IMR-90 (cell line): Measurements from ENCODE around the gene GSTA4. TPM values are rescaled to one million over a fixed set of nuclear protein-coding genes. Genes with fewer than 3 reads are reported as not detected.
A peak's percentile ranks its signal among the peaks of the same experiment; 100 is the strongest.

Experiments used
- ATAC-seq: fragments of 200-7000 bp; cut with Tn5 transposase; 2 replicates; pipeline ENCODE4 v1.9.1; 2020; ENCODE audit warnings: low read depth, mild to moderate bottlenecking, moderate library complexity
- BruUV-seq: library from RNA; stranded (reverse); fragments of 400-500 nt; replicated peaks from 2 replicates; lab custom pipeline; 2021; lab: Mats Ljungman, UMichigan
- CTCF ChIA-PET: fragments of 300-600 bp; formaldehyde crosslinking; extraction: SDS; loops from one replicate; lab custom pipeline; 2021; ENCODE audit warnings: antibody characterized with exemption; lab: Yijun Ruan, JAX
- POLR2A ChIA-PET: fragments of 300-600 bp; sonication (Branson Sonifier 250); formaldehyde crosslinking; loops from one replicate; lab custom pipeline; 2022; ENCODE audit warnings: antibody characterized with exemption; ENCODE audit not compliant: unreplicated experiment; lab: Charles Lee
- DNase-seq: peaks from one replicate; pipeline ENCODE4 v3.0.0; 2013
- H2AFZ ChIP-seq: replicated peaks from 2 replicates; pipeline ENCODE3; 2013; ENCODE audit warnings: low read length, mild to moderate bottlenecking; ENCODE audit not compliant: poor library complexity
- H2AK5ac ChIP-seq: 2 replicates; pipeline ENCODE4 v1.6.1; 2013; ENCODE audit warnings: low read depth, low read length, inconsistent platforms
- H2AK9ac ChIP-seq: replicated peaks from 2 replicates; pipeline ENCODE3; 2013; ENCODE audit warnings: mild to moderate bottlenecking, low read depth, low read length, moderate library complexity; ENCODE audit not compliant: poor library complexity
- H2BK120ac ChIP-seq: 2 replicates; pipeline ENCODE4 v1.6.1; 2013; ENCODE audit warnings: low read depth, low read length, inconsistent platforms
- H2BK15ac ChIP-seq: 3 replicates; pipeline ENCODE4 v1.6.1; 2013; ENCODE audit warnings: low read depth, low read length, inconsistent platforms
- H2BK20ac ChIP-seq: 2 replicates; pipeline ENCODE4 v1.6.1; 2013; ENCODE audit warnings: low read depth, mild to moderate bottlenecking, inconsistent platforms, low read length, moderate library complexity
- H2BK5ac ChIP-seq: 2 replicates; pipeline ENCODE4 v1.6.1; 2013; ENCODE audit warnings: mild to moderate bottlenecking, low read depth, low read length, inconsistent platforms; ENCODE audit not compliant: poor library complexity, severe bottlenecking
- H3K14ac ChIP-seq: replicated peaks from 2 replicates; pipeline ENCODE4 v1.6.1; 2013; ENCODE audit warnings: low read depth, low read length, inconsistent platforms
- H3K18ac ChIP-seq: 2 replicates; pipeline ENCODE4 v1.6.1; 2013; ENCODE audit warnings: low read depth, low read length, control low read depth
- H3K23ac ChIP-seq: 2 replicates; pipeline ENCODE4 v1.6.1; 2013; ENCODE audit warnings: low read depth, low read length, inconsistent platforms
- H3K27ac ChIP-seq: 2 replicates; pipeline ENCODE4 v1.5.1; 2013; ENCODE audit warnings: mild to moderate bottlenecking, control low read depth, low read length; ENCODE audit not compliant: insufficient read depth
- H3K27me3 ChIP-seq: 2 replicates; pipeline ENCODE4 v1.6.1; 2013; ENCODE audit warnings: low read length; ENCODE audit not compliant: control insufficient read depth, insufficient read depth
- H3K36me3 ChIP-seq: 2 replicates; pipeline ENCODE4 v1.6.1; 2013; ENCODE audit warnings: low read length, mixed read lengths; ENCODE audit not compliant: control insufficient read depth, insufficient read depth
- H3K4ac ChIP-seq: 2 replicates; pipeline ENCODE4 v1.6.1; 2013; ENCODE audit warnings: low read depth, low read length, inconsistent platforms
- H3K4me1 ChIP-seq: 2 replicates; pipeline ENCODE4 v1.6.1; 2013; ENCODE audit warnings: low read length, mixed read lengths; ENCODE audit not compliant: control insufficient read depth, insufficient read depth
- H3K4me2 ChIP-seq: 2 replicates; pipeline ENCODE4 v1.6.1; 2013; ENCODE audit warnings: low read depth, mild to moderate bottlenecking, control low read depth, low read length, moderate library complexity
- H3K4me3 ChIP-seq: 2 replicates; pipeline ENCODE4 v1.5.1; 2013; ENCODE audit warnings: low read depth, mild to moderate bottlenecking, control low read depth, low read length, moderate library complexity; ENCODE audit not compliant: insufficient read depth
- H3K56ac ChIP-seq: 2 replicates; pipeline ENCODE4 v1.6.1; 2013; ENCODE audit warnings: low read length, inconsistent platforms; ENCODE audit not compliant: insufficient read depth; ENCODE audit errors: extremely low read depth
- H3K79me1 ChIP-seq, 2 experiments: 2 replicates each; pipeline ENCODE4 v1.6.1; 2013; ENCODE audit warnings: low read length in 2 of 2, inconsistent platforms in 1 of 2, low read depth in 1 of 2
- H3K9ac ChIP-seq: 2 replicates; pipeline ENCODE4 v1.6.1; 2013; ENCODE audit warnings: low read depth, low read length, control low read depth
- H3K9me1 ChIP-seq: 2 replicates; pipeline ENCODE4 v1.6.1; 2013; ENCODE audit warnings: low read length, inconsistent platforms; ENCODE audit not compliant: insufficient read depth
- H3K9me3 ChIP-seq: 2 replicates; pipeline ENCODE4 v1.6.1; 2013; ENCODE audit warnings: low read length; ENCODE audit not compliant: control insufficient read depth, insufficient read depth
- H4K20me1 ChIP-seq: 2 replicates; pipeline ENCODE4 v1.6.1; 2013; ENCODE audit warnings: low read length, inconsistent platforms; ENCODE audit not compliant: insufficient read depth
- H4K5ac ChIP-seq: 2 replicates; pipeline ENCODE4 v1.6.1; 2013; ENCODE audit warnings: mild to moderate bottlenecking, low read depth, low read length, control low read depth
- H4K8ac ChIP-seq, 2 experiments: 2 replicates each; pipeline ENCODE4 v1.6.1; 2013; ENCODE audit warnings: low read depth in 2 of 2, low read length in 2 of 2, control low read depth in 1 of 2, inconsistent platforms in 1 of 2
- H4K91ac ChIP-seq: 2 replicates; pipeline ENCODE4 v1.6.1; 2013; ENCODE audit warnings: low read depth, low read length, inconsistent platforms; ENCODE audit not compliant: insufficient read depth
- CEBPB ChIP-seq: IDR thresholded peaks from 2 replicates; pipeline ENCODE4 v1.6.1; 2012; ENCODE audit warnings: low read depth, low read length, improper control_type of control experiment
- FOS ChIP-seq: fragments of 150-350 bp; IDR thresholded peaks from 2 replicates; pipeline ENCODE4 v1.6.1; 2016; ENCODE audit warnings: low read depth, low read length
- POLR2A ChIP-seq: IDR thresholded peaks from 2 replicates; pipeline ENCODE4 v1.6.1; 2012; ENCODE audit warnings: mild to moderate bottlenecking, low read depth, low read length
- dilution Hi-C: fragments of 300-500 bp; cut with HindIII; formaldehyde crosslinking; loops from one replicate; pipeline ENCODE4 v1.14.3; 2018; ENCODE audit warnings: low sequenced_read_pairs; ENCODE audit not compliant: unreplicated experiment
- in situ Hi-C: fragments of 300-500 bp; cut with MboI; formaldehyde crosslinking; loops from 3 replicates; pipeline ENCODE4 v1.14.3; 2019; ENCODE audit warnings: low sequenced_read_pairs, inconsistent platforms, mixed read lengths
- intact Hi-C: fragments of 100-400 bp; cut with micrococcal nuclease; formaldehyde crosslinking; loops from 2 replicates; pipeline ENCODE4 v1.10.0; 2022
- polyA plus RNA-seq, 3 experiments: library from polyadenylated mRNA; depleted of rRNA; stranded (reverse); fragments of >200 nt; gene quantifications; 2 replicates each; pipeline ENCODE4 v1.2.3, GENCODE V29; 2012; ENCODE audit warnings: low replicate concordance in 1 of 3
- total RNA-seq: library from RNA; depleted of rRNA; stranded (reverse); fragments of >200 nt; gene quantifications from 2 replicates; pipeline ENCODE4 v1.2.3, GENCODE V29; 2012

The GSTA4 gene
- total and polyA plus RNA-seq, 2 of the 4 experiments (the other 2 are of a cell fraction): 26.9 to 35.6 TPM

DNA sequence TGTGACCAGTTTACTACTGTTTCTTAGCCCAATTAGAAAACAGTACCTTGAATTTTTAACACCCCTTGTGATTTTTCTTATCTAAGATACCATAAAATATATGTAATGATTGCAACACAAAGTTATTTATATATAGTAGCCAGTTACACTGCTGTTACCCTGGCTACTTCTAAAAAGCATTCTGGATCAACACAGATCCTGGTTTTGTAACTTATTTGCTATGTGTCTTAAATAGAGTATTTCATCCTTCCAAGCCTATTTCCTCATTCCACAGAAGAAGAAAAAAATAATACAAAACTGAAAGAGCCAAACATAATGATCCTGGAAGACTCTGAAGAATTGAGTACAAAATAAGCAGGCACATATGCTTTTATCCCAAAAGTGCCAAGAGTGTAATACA is 19.0 kb upstream of the GSTA4 start:
- no peak overlapping the region for H2BK120ac ChIP-seq
- ChIA-PET POLR2A (no interaction called here), CTCF (no interaction called here)
- peaks cover 0 to 3% of the 10 kb centered on the region in 2 experiments; a peak in 1 of 4 replicates for H3K79me1 ChIP-seq
- H2BK15ac ChIP-seq: no peak overlapping the region
- H3K36me3 ChIP-seq: peaks cover 29% of the 10 kb centered on the region
- ATAC-seq (peak; percentile 72), DNase-seq (peak; percentile 76)
- BruUV-seq: no TSS peak
- TF ChIP-seq POLR2A (no peak), FOS (no peak), CEBPB (peak; percentile 84)
- no peak overlapping the region for H3K27ac ChIP-seq
- no peak overlapping the region for H4K8ac ChIP-seq
- no peak overlapping the region for H2AFZ ChIP-seq
- no peak overlapping the region for H3K4me3 ChIP-seq
- no peaks in the 10 kb centered on the region for H4K20me1 ChIP-seq
- no peaks in the 10 kb centered on the region for H3K27me3 ChIP-seq
- H3K4me2 ChIP-seq: peak overlapping the region; percentile 69
- intact Hi-C loops: loop anchor here (2.0 kb wide), 1 partner anchor 19 kb away; no protein-coding TSS in a partner anchor
- no peak overlapping the region for H2BK20ac ChIP-seq
- no peak overlapping the region for H4K5ac ChIP-seq
- H3K4me1 ChIP-seq: peaks cover 13% of the 10 kb centered on the region
- dilution Hi-C loops: no loop called here
- peaks cover 5% of the 10 kb centered on the region for H3K9me1 ChIP-seq
- no peak overlapping the region for H3K18ac ChIP-seq
- H2BK5ac ChIP-seq: peak overlapping the region; percentile 25
- H3K4ac ChIP-seq: no peak overlapping the region
- no peak overlapping the region for H3K14ac ChIP-seq
- no peak overlapping the region for H2AK5ac ChIP-seq
- no peak overlapping the region for H2AK9ac ChIP-seq
- no peaks in the 10 kb centered on the region for H3K9me3 ChIP-seq
- no peak overlapping the region for H3K9ac ChIP-seq
- in situ Hi-C loops: no loop called here
- H3K56ac ChIP-seq: no peak overlapping the region
- no peak overlapping the region for H4K91ac ChIP-seq
- H3K23ac ChIP-seq: no peak overlapping the region
